Aorta (tissue), 5 donors: Measurements from ENCODE around the gene TEAD4. TPM values are rescaled to one million over a fixed set of nuclear protein-coding genes. Genes with fewer than 3 reads are reported as not detected.

ENCODE experiments used
- ATAC-seq: fragments of 200-7000 bp; cut with Tn5 transposase; one replicate; pipeline ENCODE4 v1.9.1; 2022; ENCODE audit warnings: moderate library complexity; ENCODE audit not compliant: low FRiP score
- DNase-seq, 2 donors: peaks; one replicate each; pipeline ENCODE4 v3.0.0-alpha.2; 2020
- H3K27ac ChIP-seq, 2 donors: one replicate each; pipeline ENCODE4 v1.5.1; 2013; ENCODE audit warnings: low read length in 2 of 2, mild to moderate bottlenecking in 2 of 2, moderate library complexity in 2 of 2, control low read depth in 1 of 2, inconsistent platforms in 1 of 2, low read depth in 1 of 2
- H3K27me3 ChIP-seq, 2 donors: one replicate each; pipeline ENCODE4 v1.6.1; 2013; ENCODE audit warnings: control low read depth in 1 of 2, low read length in 1 of 2, mild to moderate bottlenecking in 1 of 2, moderate library complexity in 1 of 2; ENCODE audit not compliant: insufficient read depth in 2 of 2, control insufficient read depth in 1 of 2
- H3K36me3 ChIP-seq, 2 donors: one replicate each; pipeline ENCODE4 v1.6.1; 2013; ENCODE audit warnings: control low read depth in 1 of 2, low read length in 1 of 2, mild to moderate bottlenecking in 1 of 2; ENCODE audit not compliant: insufficient read depth in 2 of 2, control insufficient read depth in 1 of 2
- H3K4me1 ChIP-seq, 2 donors: one replicate each; pipeline ENCODE4 v1.6.1; 2013; ENCODE audit warnings: low read length in 2 of 2, control low read depth in 1 of 2, mild to moderate bottlenecking in 1 of 2, moderate library complexity in 1 of 2; ENCODE audit not compliant: insufficient read depth in 2 of 2, control insufficient read depth in 1 of 2
- H3K4me3 ChIP-seq, 2 donors: one replicate each; pipeline ENCODE4 v1.5.1; 2013; ENCODE audit warnings: low read length in 2 of 2, control low read depth in 1 of 2, mild to moderate bottlenecking in 1 of 2
- H3K9me3 ChIP-seq: one replicate; pipeline ENCODE4 v1.6.1; 2013; ENCODE audit warnings: mild to moderate bottlenecking, low read length; ENCODE audit not compliant: control insufficient read depth
- WGBS, 2 donors: extraction: QIAGEN DNeasy Blood & Tissue Kit; methylation state at CpG; one replicate each; pipeline ENCODE4 v1.1.7; 2013; 5-methylcytosine and 5-hydroxymethylcytosine counted together
- intact Hi-C, 2 donors: fragments of 100-400 bp; cut with DNase I; formaldehyde crosslinking; loops; one replicate each; pipeline versions ENCODE4 v1.14.2 to v1.15.0; 2022
- polyA plus RNA-seq, 2 donors: library from polyadenylated mRNA; stranded (reverse); fragments of 200-250 nt; gene quantifications; one replicate each; pipeline ENCODE4 v1.2.3, GENCODE V29; 2013
- total RNA-seq, 2 donors: library from RNA; stranded (reverse); fragmentation: NEBNext Ultra II Directional; extraction: Animal tissue kit (Norgen Biotek cat#: 25700); gene quantifications; one replicate each; pipeline ENCODE4 v1.2.1, GENCODE V29; 2021
- donor health status: healthy with polysubstance abuse.
- donor health status: Bipolar disorder and iron deficiency.
- donor health status: DM: no; HTN: no; CAD: no.
- donor health status: DM: no; HTN: no; CAD: no.
- donor health status: DM: yes; HTN: yes; CAD: no.

TEAD4 gene
- total and polyA plus RNA-seq, 4 donors: 8.9 to 29.0 (median 20.2) TPM

DNA sequence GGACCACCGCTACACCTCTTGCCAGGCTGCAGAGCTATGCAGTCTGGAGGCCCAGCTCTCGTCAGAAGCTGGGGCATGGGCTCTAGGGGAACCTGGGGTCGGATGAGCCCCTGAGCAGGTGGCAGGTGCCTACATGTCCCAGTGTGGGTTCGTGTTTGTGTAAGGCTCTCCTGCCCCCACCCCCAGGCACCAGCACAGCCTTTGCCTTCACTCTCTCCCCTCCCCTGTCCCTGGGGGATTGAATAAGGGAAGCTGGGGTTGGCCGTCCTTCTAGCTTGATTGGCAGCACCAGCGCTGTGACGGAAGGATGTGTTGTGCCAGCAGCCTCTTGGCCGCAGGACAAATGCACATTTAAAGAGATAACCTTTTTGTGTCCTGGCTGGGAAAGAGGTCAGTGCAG lies 83.2 kb downstream of the TEAD4 start:
- peaks cover 2 to 4% of the 10 kb centered on the region in 2 donors for H3K36me3 ChIP-seq
- no peaks in the 10 kb centered on the region for H3K27me3 ChIP-seq
- peak; percentile 30 for ATAC-seq
- intact Hi-C loops: loop anchor here in 1 of 2 donors (5.0 kb wide), 1 partner anchor 80 kb away; no protein-coding TSS in a partner anchor
- peak in 1 of 2 donors; percentile 75 for DNase-seq
- H3K9me3 ChIP-seq: no peaks in the 10 kb centered on the region
- no peaks in the 10 kb centered on the region for H3K4me1 ChIP-seq
- no peak overlapping the region for H3K27ac ChIP-seq
- WGBS, 2 donors: 13 to 26% methylated on average over 8 of the region's 8 CpGs
- no peak overlapping the region for H3K4me3 ChIP-seq

DNA sequence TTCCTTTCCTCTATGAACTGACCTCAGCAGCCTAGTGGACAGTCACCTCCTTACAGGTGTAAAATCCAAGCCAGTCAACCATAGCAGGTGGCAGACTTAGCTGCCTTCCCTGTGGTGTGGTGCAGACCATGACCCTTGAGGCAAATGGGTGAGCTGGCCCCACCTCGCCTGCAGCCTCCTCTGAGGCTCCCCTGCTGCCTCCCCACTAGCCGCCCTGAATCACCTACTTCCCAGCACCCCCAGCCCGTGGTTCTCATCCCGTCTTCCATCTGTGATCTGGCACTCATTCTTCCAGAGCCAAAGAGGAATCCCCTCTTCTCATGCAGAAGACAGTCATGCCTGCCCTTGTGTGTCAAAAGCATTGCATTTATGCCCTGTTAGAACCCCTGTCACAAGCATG lies 83.6 kb downstream of the TEAD4 start:
- Histone ChIP-seq H3K4me1 (no peaks in the 10 kb centered on the region), H3K36me3 (peaks cover 2 to 4% of the 10 kb centered on the region in 2 donors), H3K27ac (no peak overlapping the region), H3K4me3 (no peak overlapping the region), H3K27me3 (no peaks in the 10 kb centered on the region), H3K9me3 (no peaks in the 10 kb centered on the region)
- ATAC-seq: no peak
- 77 to 79% methylated on average over 4 of the region's 4 CpGs for WGBS, 2 donors
- intact Hi-C loops: loop anchor here in 1 of 2 donors (5.0 kb wide), 1 partner anchor 81 kb away; no protein-coding TSS in a partner anchor
- peak in 1 of 2 donors; percentile 36 for DNase-seq

DNA sequence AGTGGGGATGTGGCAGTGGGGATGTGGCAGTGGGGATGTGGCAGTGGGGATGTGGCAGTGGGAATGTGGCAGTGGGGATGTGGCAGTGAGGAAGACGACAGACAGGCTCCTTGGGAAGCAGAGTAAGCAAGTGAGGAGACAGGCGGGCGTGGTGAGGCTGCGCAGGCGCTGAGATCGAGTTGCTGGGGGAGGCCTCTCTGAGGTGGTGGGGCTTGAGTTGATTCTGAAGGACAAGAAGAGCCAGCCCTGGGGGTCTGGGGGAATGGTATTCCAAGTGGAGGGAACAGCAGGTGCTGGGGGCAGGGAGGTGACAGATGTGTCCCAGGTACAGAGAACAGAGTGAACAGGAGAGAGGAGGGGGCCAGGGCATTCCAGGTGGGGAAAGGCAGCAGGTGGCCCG lies 84.2 kb downstream of the TEAD4 start:
- no peak overlapping the region for H3K27ac ChIP-seq
- H3K27me3 ChIP-seq: no peaks in the 10 kb centered on the region
- H3K36me3 ChIP-seq: peaks cover 2 to 4% of the 10 kb centered on the region in 2 donors
- intact Hi-C loops: loop anchor here in 1 of 2 donors (5.0 kb wide), 1 partner anchor 81 kb away; no protein-coding TSS in a partner anchor
- H3K4me3 ChIP-seq: no peak overlapping the region
- 93 to 96% methylated on average over 7 of the region's 7 CpGs for WGBS, 2 donors
- ATAC-seq: no peak
- no peaks in the 10 kb centered on the region for H3K4me1 ChIP-seq
- H3K9me3 ChIP-seq: no peaks in the 10 kb centered on the region
- DNase-seq: peak in 1 of 2 donors; percentile 54

DNA sequence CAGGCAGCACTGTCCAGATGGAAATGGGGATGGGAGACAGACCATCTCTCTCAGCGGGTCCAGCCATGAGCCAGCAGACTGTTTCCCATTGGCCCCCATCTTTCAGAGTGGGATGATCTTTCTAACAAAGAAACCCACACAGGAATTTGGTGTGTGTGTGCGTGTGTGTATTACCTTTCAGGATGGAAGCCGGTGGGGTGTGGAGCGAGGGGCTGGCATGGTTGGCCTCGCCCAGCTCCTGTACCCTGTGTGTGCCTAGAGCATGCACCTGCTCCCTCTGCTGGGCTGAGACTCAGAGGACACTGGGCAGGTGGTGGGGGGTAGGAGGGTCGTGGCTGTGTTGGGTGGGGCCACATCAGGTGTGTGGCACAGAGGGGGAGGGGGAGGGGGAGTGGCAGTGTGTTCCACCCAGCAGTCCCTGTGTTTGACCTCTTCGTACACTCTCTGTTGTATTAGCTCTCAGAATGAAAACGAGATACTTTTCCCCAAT lies 85.0 kb downstream of the TEAD4 start:
- Histone ChIP-seq H3K4me3 (no peak overlapping the region), H3K9me3 (no peaks in the 10 kb centered on the region), H3K27me3 (no peaks in the 10 kb centered on the region), H3K4me1 (no peaks in the 10 kb centered on the region), H3K27ac (no peak overlapping the region), H3K36me3 (peaks cover 0 to under 1% of the 10 kb centered on the region in 2 donors)
- WGBS, 2 donors: 88 to 89% methylated on average over 8 of the region's 8 CpGs
- ATAC-seq: no peak
- DNase-seq: peak in 1 of 2 donors; percentile 62
- intact Hi-C loops: loop anchor here in 1 of 2 donors (5.0 kb wide), 1 partner anchor 82 kb away; no protein-coding TSS in a partner anchor

DNA sequence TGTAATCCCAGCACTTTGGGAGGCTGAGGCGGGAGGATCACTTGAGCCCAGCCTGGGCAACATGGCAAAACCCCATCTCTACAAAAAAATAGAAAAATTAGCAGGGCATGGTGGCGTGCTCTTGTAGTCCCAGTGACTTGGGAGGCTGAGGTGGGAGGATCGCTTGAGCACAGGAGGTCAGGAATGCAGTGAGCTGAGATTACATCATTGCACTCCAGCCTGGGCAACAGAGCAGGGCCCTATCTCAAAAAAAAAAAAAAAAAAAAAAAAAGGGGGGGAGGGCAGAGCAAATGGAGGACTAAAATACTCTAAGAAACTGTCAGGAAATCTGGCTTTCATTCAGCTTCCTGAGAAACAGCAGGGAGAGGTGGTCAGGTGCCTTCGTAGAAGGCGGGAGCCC lies 86.3 kb downstream of the TEAD4 start:
- H3K36me3 ChIP-seq: no peaks in the 10 kb centered on the region
- H3K9me3 ChIP-seq: no peaks in the 10 kb centered on the region
- DNase-seq (peak in 1 of 2 donors; percentile 14), ATAC-seq (no peak)
- WGBS, 2 donors: 94 to 99% methylated on average over 5 of the region's 5 CpGs
- H3K27ac ChIP-seq: no peak overlapping the region
- H3K4me3 ChIP-seq: no peak overlapping the region
- H3K4me1 ChIP-seq: no peaks in the 10 kb centered on the region
- intact Hi-C loops: no loop called here
- H3K27me3 ChIP-seq: no peaks in the 10 kb centered on the region

DNA sequence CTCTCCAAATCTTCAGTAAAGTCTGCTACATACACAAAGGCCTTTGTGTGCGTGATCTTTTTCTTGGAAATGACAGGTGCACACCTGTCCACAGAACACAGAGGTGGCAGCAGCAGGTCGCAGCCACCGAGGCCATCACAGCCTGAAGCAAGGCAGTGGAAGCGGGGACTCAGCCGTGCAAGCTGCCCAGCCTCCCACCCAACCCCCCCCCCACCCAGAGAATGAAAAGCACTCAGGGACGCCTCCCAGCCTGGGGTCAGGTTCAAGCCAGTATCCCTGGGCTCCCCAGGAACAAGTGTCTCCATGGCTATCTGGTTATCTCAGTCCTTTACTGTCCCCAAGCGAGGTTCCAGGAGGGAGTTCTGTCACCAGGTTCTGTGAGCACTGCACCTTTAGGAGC lies 86.8 kb downstream of the TEAD4 start:
- Histone ChIP-seq H3K4me1 (no peaks in the 10 kb centered on the region), H3K4me3 (no peak overlapping the region), H3K36me3 (no peaks in the 10 kb centered on the region), H3K27ac (no peak overlapping the region), H3K9me3 (no peaks in the 10 kb centered on the region), H3K27me3 (no peaks in the 10 kb centered on the region)
- WGBS, 2 donors: 79 to 83% methylated on average over 7 of the region's 7 CpGs
- ATAC-seq (no peak), DNase-seq (peak in 1 of 2 donors; percentile 27)
- intact Hi-C loops: no loop called here

DNA sequence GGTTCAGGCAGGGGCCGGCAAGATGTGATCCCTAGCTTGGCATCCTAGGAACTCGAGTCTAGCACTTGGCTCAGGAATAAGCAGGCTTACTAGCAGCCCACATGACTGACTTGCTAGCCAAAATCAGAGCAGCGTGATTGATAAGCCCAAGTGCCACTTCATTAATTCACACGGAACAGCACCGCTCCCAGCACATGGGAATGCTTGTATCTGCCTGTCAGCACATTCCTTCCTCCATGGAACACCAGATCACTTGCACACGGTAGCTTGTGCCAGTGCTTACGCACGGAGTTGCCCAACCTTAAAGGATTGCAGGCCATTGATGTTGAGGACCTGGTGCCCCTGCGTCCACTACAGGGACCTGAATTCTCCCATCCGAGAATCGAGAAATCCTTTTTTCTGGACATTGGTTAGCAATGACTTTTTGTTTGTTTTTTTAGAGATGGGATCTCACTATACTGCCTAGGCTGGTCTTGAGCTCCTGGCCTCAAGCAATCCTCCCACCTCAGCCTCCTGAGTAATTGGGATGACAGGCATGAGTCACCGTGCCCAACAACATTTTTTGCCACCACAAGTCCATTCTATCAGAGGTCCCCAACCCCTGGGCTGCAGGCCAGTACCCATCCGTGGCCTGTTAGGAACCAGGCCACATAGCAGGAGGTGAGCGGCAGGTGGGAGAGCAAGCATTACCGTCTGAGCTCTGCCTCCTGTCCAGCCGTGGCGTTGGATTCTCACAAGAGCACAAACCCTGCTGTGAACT lies 87.4 kb downstream of the TEAD4 start:
- Histone ChIP-seq H3K9me3 (no peaks in the 10 kb centered on the region), H3K27ac (no peak overlapping the region), H3K27me3 (no peaks in the 10 kb centered on the region), H3K4me3 (no peak overlapping the region), H3K36me3 (no peaks in the 10 kb centered on the region), H3K4me1 (no peaks in the 10 kb centered on the region)
- DNase-seq: peak in 1 of 2 donors; percentile 26
- 64 to 67% methylated on average over 17 of the region's 17 CpGs for WGBS, 2 donors
- ATAC-seq: no peak
- intact Hi-C loops: no loop called here

DNA sequence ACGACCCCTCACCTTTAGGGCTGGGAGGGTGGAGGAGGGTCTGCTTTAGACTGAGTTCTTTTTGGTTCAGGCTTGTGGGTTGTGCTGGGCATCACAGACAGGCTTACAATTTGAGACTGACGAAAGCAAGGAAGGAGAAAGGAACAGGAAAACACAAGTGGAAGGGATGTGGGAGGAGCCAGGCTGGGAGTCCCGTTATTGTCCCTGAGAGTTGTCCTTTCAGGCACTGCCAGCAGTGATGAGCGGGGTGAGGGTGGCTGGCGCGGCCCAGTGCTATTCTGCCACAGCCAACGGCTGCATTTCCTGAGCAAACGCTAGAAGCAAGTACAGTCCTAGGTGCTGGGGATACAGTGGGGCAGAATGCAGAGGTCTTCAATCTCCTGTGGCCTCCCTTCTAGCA lies 88.8 kb downstream of the TEAD4 start:
- H3K9me3 ChIP-seq: no peaks in the 10 kb centered on the region
- ATAC-seq (no peak), DNase-seq (peak in 1 of 2 donors; percentile 46)
- no peaks in the 10 kb centered on the region for H3K27me3 ChIP-seq
- intact Hi-C loops: no loop called here
- H3K4me1 ChIP-seq: no peaks in the 10 kb centered on the region
- WGBS, 2 donors: 64 to 67% methylated on average over 8 of the region's 8 CpGs
- H3K27ac ChIP-seq: no peak overlapping the region
- H3K36me3 ChIP-seq: no peaks in the 10 kb centered on the region
- H3K4me3 ChIP-seq: no peak overlapping the region

GRCh38 chr12:3048540-3048939 lies 89.3 kb downstream of the TEAD4 start:
- no peak for ATAC-seq
- Histone ChIP-seq H3K27ac (no peak overlapping the region), H3K36me3 (no peaks in the 10 kb centered on the region), H3K4me3 (no peak overlapping the region), H3K9me3 (no peaks in the 10 kb centered on the region), H3K27me3 (no peaks in the 10 kb centered on the region), H3K4me1 (no peaks in the 10 kb centered on the region)
- DNase-seq: peak in 1 of 2 donors; percentile 26
- 93 to 96% methylated on average over 4 of the region's 4 CpGs for WGBS, 2 donors
- intact Hi-C loops: no loop called here
